Esophagus muscularis mucosa (tissue), 3 donors: Measurements from ENCODE around the gene WNT3.

Experiments
- POLR2AphosphoS5 ChIP-seq, 2 donors: sonication (generic); formaldehyde crosslinking; IDR thresholded peaks; one replicate each; pipeline ENCODE4 v1.6.1; 2017; ENCODE audit warnings: antibody characterized with exemption in 2 of 2
- TF ChIP-seq, protein P1 (sequence below), 3 experiments: fragments of 200-600 bp in 2 of 3; fragments of 450-650 bp in 1 of 3; sonication (generic) in 2 of 3; IDR thresholded peaks; one replicate each; pipeline ENCODE4 v1.5.1; 2017 to 2019; ENCODE audit warnings: antibody characterized with exemption in 3 of 3, mild to moderate bottlenecking in 2 of 3, moderate library complexity in 1 of 3

- TF ChIP-seq, protein P1, sequence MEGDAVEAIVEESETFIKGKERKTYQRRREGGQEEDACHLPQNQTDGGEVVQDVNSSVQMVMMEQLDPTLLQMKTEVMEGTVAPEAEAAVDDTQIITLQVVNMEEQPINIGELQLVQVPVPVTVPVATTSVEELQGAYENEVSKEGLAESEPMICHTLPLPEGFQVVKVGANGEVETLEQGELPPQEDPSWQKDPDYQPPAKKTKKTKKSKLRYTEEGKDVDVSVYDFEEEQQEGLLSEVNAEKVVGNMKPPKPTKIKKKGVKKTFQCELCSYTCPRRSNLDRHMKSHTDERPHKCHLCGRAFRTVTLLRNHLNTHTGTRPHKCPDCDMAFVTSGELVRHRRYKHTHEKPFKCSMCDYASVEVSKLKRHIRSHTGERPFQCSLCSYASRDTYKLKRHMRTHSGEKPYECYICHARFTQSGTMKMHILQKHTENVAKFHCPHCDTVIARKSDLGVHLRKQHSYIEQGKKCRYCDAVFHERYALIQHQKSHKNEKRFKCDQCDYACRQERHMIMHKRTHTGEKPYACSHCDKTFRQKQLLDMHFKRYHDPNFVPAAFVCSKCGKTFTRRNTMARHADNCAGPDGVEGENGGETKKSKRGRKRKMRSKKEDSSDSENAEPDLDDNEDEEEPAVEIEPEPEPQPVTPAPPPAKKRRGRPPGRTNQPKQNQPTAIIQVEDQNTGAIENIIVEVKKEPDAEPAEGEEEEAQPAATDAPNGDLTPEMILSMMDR (IDR thresholded peaks at IDR 0.05): no peak
- no peak for TF ChIP-seq POLR2AphosphoS5 (IDR thresholded peaks at IDR 0.05)
These were observed 29.7 kb downstream of the WNT3 start for GRCh38 chr17:46788796-46789195.
